Psoas muscle (tissue), 8 donors: ENCODE results near the gene CRTAC1. TPM values are rescaled to one million over a fixed set of nuclear protein-coding genes. Genes with fewer than 3 reads are reported as not detected.

Source experiments
- ATAC-seq, 4 donors: fragments of 200-7000 bp; cut with Tn5 transposase; one replicate each; pipeline ENCODE4 v1.9.1; 2020; ENCODE audit warnings: moderate library complexity in 3 of 4, mild to moderate bottlenecking in 2 of 4
- DNase-seq, 2 donors: peaks; one replicate each; pipeline ENCODE4 v3.0.0-alpha.2; 2020
- H3K27ac ChIP-seq: fragments of 200-600 bp; one replicate; pipeline ENCODE4 v1.8.0; 2022
- H3K27me3 ChIP-seq, 3 donors: fragments of 200-600 bp in 1 of 3; one replicate each; pipeline versions ENCODE4 v1.6.1 to v1.8.0; 2013 to 2022; ENCODE audit warnings: low read length in 2 of 3, mild to moderate bottlenecking in 2 of 3, moderate library complexity in 1 of 3; ENCODE audit not compliant: insufficient read depth in 3 of 3
- H3K36me3 ChIP-seq, 2 donors: fragments of 200-600 bp in 1 of 2; one replicate each; pipeline versions ENCODE4 v1.6.1 to v1.8.0; 2013 to 2022; ENCODE audit warnings: low read depth in 1 of 2, mild to moderate bottlenecking in 1 of 2, moderate library complexity in 1 of 2; ENCODE audit not compliant: insufficient read depth in 1 of 2
- H3K4me1 ChIP-seq: fragments of 200-600 bp; one replicate; pipeline ENCODE4 v1.8.0; 2022
- H3K4me3 ChIP-seq: fragments of 200-600 bp; one replicate; pipeline ENCODE4 v1.8.0; 2022; ENCODE audit warnings: mild to moderate bottlenecking
- H3K9me3 ChIP-seq: fragments of 200-600 bp; one replicate; pipeline ENCODE4 v1.8.0; 2022
- CTCF ChIP-seq: fragments of 200-600 bp; IDR thresholded peaks from one replicate; pipeline ENCODE4 v1.8.0; 2022; ENCODE audit warnings: antibody characterized with exemption
- WGBS, 3 donors: extraction: QIAGEN DNeasy Blood & Tissue Kit; methylation state at CpG; one replicate each; pipeline versions ENCODE4 v1.1.6 to v1.1.7; 2013; 5-methylcytosine and 5-hydroxymethylcytosine counted together
- intact Hi-C, 2 donors: fragments of 100-400 bp; cut with DNase I; formaldehyde crosslinking; loops; one replicate each; pipeline versions ENCODE4 v1.11.0 to v1.14.2; 2022
- polyA plus RNA-seq, 3 donors: library from polyadenylated mRNA; stranded (reverse); fragments of 200-250 nt; gene quantifications; one replicate each; pipeline ENCODE4 v1.2.3, GENCODE V29; 2013
- total RNA-seq, 4 donors: library from RNA; stranded (reverse); fragmentation: NEBNext Ultra II Directional in 2 of 4; extraction: Animal tissue kit (Norgen Biotek cat#: 25700) in 2 of 4; gene quantifications; one replicate each; pipeline versions ENCODE4 v1.2.1 to v1.2.4, GENCODE V29; 2021 to 2023
- donor health status: healthy with polysubstance abuse.
- donor health status: DM: no; HTN: no; CAD: no; lungs with moderate emphysema.
- donor health status: Bipolar disorder and iron deficiency.
- donor health status: healthy.
- donor health status: DM: yes; HTN: yes; CAD: no.
- donor health status: DM: no; HTN: no; CAD: no.
- donor health status: DM: no; HTN: no; CAD: no.
- donor health status: DM: yes; HTN: yes; CAD: no.

CRTAC1 gene
- total and polyA plus RNA-seq, 7 donors, result 0.07 to 0.93 (median 0.30) TPM

GRCh38 chr10:97975598-97975997, 54.8 kb downstream of the CRTAC1 start:
- Histone ChIP-seq H3K27ac (no peak overlapping the region), H3K9me3 (no peaks in the 10 kb centered on the region), H3K4me1 (no peaks in the 10 kb centered on the region), H3K27me3 (peaks cover 9 to 81% (median 20%) of the 10 kb centered on the region in 3 donors), H3K4me3 (no peak overlapping the region), H3K36me3 (no peaks in the 10 kb centered on the region)
- 86 to 87% (median 86%) methylated on average over 12 of the region's 12 CpGs for WGBS, 3 donors
- ATAC-seq (no peak), DNase-seq (no peak)
- intact Hi-C loops, result no loop called here
- no peak for TF ChIP-seq CTCF

GRCh38 chr10:97974526-97975525, 55.6 kb downstream of the CRTAC1 start:
- no peak for TF ChIP-seq CTCF
- no peak for ATAC-seq

GRCh38 chr10:97974100-97974499, 56.3 kb downstream of the CRTAC1 start:
- no peaks in the 10 kb centered on the region for H3K36me3 ChIP-seq
- H3K9me3 ChIP-seq, result no peaks in the 10 kb centered on the region
- no peak overlapping the region for H3K27ac ChIP-seq
- no peak overlapping the region for H3K4me3 ChIP-seq
- no peak for ATAC-seq
- no peaks in the 10 kb centered on the region for H3K4me1 ChIP-seq
- intact Hi-C loops, result no loop called here
- WGBS, 3 donors, result 53 to 57% (median 54%) methylated on average over 16 of the region's 16 CpGs
- DNase-seq, result no peak
- H3K27me3 ChIP-seq, result peaks cover 8 to 95% (median 22%) of the 10 kb centered on the region in 3 donors
- TF ChIP-seq CTCF, result no peak

More at GRCh38 chr10:97974526-97975525, 55.6 kb downstream of the CRTAC1 start:
- DNase-seq, result no peak
- no peaks in the 10 kb centered on the region for H3K9me3 ChIP-seq
- H3K27me3 ChIP-seq, result peaks cover 8 to 88% (median 20%) of the 10 kb centered on the region in 3 donors
- H3K4me1 ChIP-seq, result no peaks in the 10 kb centered on the region
- intact Hi-C loops, result no loop called here
- H3K4me3 ChIP-seq, result no peak overlapping the region
- no peaks in the 10 kb centered on the region for H3K36me3 ChIP-seq
- H3K27ac ChIP-seq, result no peak overlapping the region
- WGBS, 3 donors, result 13 to 27% (median 27%) methylated on average over 57 of the region's 57 CpGs

- Histone ChIP-seq H3K36me3 (no peaks in the 10 kb centered on the region), H3K4me3 (no peak overlapping the region), H3K27me3 (peaks cover 4 to 77% (median 17%) of the 10 kb centered on the region in 3 donors), H3K9me3 (no peaks in the 10 kb centered on the region), H3K27ac (no peak overlapping the region), H3K4me1 (no peaks in the 10 kb centered on the region)
- WGBS, 3 donors, result 62 to 74% (median 68%) methylated on average over 4 of the region's 4 CpGs
- DNase-seq (no peak), ATAC-seq (no peak)
- no peak for TF ChIP-seq CTCF
- intact Hi-C loops, result no loop called here
These were observed 60.8 kb downstream of the CRTAC1 start for GRCh38 chr10:97969538-97970079.
